Measurements from ENCODE around the gene VEGFA. TPM values are rescaled to one million over a fixed set of nuclear protein-coding genes. Genes with fewer than 3 reads are reported as not detected.

Gene VEGFA
- total and polyA plus RNA-seq, 2 of the 8 experiments (the other 6 are each of a cell fraction or from before 2014, with no cell fraction given) = 42.2 to 58.5 TPM

- TF ChIP-seq GABPA (IDR thresholded peaks at IDR 0.05; ENCODE audit: borderline replicate concordance, insufficient read depth, low read length) (no peak), EGR1 (IDR thresholded peaks at IDR 0.05; ENCODE audit: borderline replicate concordance, low read depth, low read length) (no peak), ZNF274 (IDR thresholded peaks at IDR 0.05; ENCODE audit: borderline replicate concordance, extremely low read depth, low read length) (no peak), SIRT6 (IDR thresholded peaks at IDR 0.05; ENCODE audit: low read length) (no peak), EP300 (IDR thresholded peaks at IDR 0.05; ENCODE audit: borderline replicate concordance in 1 of 2, low read depth in 2 of 2, low read length in 2 of 2) (no peak), JUN (IDR thresholded peaks at IDR 0.05; ENCODE audit: low read depth, low read length) (no peak), HDAC6 (IDR thresholded peaks at IDR 0.05; ENCODE audit: low read depth, low read length) (no peak), GTF2F1 (IDR thresholded peaks at IDR 0.05; ENCODE audit: borderline replicate concordance, low read depth, low read length) (no peak), CTBP2 (IDR thresholded peaks at IDR 0.05; ENCODE audit: borderline replicate concordance, insufficient read depth, insufficient read length, low read length) (no peak), BACH1 (IDR thresholded peaks at IDR 0.05; ENCODE audit: low read length) (no peak), NRF1 (IDR thresholded peaks at IDR 0.05; ENCODE audit: low read depth, low read length) (no peak), RNF2 (IDR thresholded peaks at IDR 0.05; ENCODE audit: borderline replicate concordance, low read depth, low read length, missing control alignments, poor library complexity, severe bottlenecking) (no peak), E2F6 (IDR thresholded peaks at IDR 0.05) (no peak)
These were observed 11.4 kb upstream of the VEGFA start (continued) for GRCh38 chr6:43758617-43759050.
